ENCODE data around the gene PDE1A. TPM values are rescaled to one million over a fixed set of nuclear protein-coding genes. Genes with fewer than 3 reads are reported as not detected.
A peak's percentile ranks its signal among the peaks of the same experiment; 100 is the strongest.

The PDE1A gene
- total and polyA plus RNA-seq, 4 donors = 1.0 to 11.8 (median 3.6) TPM

DNA sequence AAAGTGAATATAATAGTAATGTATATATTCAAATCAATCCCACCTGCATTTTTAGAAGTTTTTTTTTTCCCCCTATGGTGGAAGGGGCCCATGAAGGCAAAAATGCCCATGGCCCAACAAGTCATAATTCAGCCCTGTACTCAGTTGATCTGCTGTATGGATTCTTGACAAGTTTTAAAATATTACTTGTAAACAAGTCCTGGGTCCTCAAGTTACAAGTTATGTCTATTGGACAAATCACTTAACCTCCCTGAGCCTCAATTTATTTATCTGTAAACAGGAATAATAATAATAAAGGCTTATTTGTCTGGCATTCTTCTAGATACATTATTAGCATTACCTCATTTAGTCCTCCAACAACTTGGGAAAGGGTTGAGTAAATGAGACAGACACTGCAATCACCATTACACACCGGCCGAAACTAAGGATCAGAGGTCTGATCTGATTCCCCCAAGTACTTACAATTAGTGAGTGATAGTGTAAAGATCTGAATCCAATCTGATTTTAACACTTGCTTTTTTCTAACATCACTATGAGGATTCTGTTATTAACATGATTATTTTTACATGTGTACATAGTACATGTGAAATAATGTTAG lies 66.1 kb downstream of the PDE1A start:
- peaks cover 0 to 15% (median 0%) of the 10 kb centered on the region in 5 donors for H3K4me1 ChIP-seq (ENCODE audit: control insufficient read depth in 5 of 5, insufficient read depth in 5 of 5, low read length in 5 of 5)
- H3K27ac ChIP-seq (ENCODE audit: low read depth in 1 of 2, low read length in 1 of 2) = peak overlapping the region in 1 of 2 donors; percentile 9
- H3K27me3 ChIP-seq (ENCODE audit: control insufficient read depth in 3 of 3, insufficient read depth in 3 of 3, low read length in 2 of 3) = no peaks in the 10 kb centered on the region
- TF ChIP-seq, protein P1, sequence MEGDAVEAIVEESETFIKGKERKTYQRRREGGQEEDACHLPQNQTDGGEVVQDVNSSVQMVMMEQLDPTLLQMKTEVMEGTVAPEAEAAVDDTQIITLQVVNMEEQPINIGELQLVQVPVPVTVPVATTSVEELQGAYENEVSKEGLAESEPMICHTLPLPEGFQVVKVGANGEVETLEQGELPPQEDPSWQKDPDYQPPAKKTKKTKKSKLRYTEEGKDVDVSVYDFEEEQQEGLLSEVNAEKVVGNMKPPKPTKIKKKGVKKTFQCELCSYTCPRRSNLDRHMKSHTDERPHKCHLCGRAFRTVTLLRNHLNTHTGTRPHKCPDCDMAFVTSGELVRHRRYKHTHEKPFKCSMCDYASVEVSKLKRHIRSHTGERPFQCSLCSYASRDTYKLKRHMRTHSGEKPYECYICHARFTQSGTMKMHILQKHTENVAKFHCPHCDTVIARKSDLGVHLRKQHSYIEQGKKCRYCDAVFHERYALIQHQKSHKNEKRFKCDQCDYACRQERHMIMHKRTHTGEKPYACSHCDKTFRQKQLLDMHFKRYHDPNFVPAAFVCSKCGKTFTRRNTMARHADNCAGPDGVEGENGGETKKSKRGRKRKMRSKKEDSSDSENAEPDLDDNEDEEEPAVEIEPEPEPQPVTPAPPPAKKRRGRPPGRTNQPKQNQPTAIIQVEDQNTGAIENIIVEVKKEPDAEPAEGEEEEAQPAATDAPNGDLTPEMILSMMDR (IDR thresholded peaks at IDR 0.05; ENCODE audit: control extremely low read depth, extremely low read depth) = no peak
- H3K9me3 ChIP-seq (ENCODE audit: control insufficient read depth in 4 of 4, insufficient read depth in 3 of 4, low read length in 3 of 4) = no peaks in the 10 kb centered on the region
- ATAC-seq (ENCODE audit: insufficient read depth, low FRiP score) (no peak), DNase-seq (no peak)
- no peaks in the 10 kb centered on the region for H3K36me3 ChIP-seq (ENCODE audit: control insufficient read depth in 4 of 4, insufficient read depth in 4 of 4, low read length in 4 of 4)
- no peak overlapping the region for H3K4me3 ChIP-seq
- 91 to 98% methylated on average over 2 of the region's 2 CpGs for WGBS, 2 donors
- no peak overlapping the region for H3K9ac ChIP-seq (ENCODE audit: insufficient read depth in 1 of 2, low read length in 2 of 2)

DNA sequence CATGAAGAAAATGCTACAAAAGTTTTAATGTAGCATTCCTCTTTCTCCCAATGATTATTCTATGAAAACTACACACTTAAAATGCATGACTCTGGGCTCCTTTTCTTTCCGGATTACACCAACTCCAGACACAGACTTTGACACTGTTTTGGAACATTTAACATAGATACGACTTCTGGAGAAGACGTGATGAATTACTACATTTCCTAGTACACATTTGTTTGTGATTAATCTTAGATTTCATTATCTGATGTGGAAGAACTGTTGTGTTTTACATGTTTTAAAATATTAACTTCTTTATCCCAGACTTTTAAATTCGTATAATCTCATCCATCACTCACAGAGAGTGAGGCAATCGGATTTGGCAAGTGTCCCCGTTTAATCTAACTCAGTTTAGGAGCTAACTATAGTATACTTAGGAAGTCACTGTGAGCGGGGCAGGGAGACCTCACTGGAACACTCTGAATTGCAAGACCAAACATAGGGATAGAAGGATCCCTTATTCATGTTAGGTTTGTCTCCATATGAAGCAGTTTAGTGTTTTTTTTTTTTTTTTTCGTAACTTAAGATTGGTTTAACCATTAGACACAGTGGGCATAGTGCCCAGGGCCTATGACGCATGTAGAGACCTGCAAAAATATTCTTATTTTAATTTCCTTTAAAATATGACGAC lies 66.7 kb downstream of the PDE1A start:
- WGBS, 2 donors = 43 to 58% methylated on average over 10 of the region's 10 CpGs
- Histone ChIP-seq H3K4me1 (ENCODE audit: control insufficient read depth in 5 of 5, insufficient read depth in 5 of 5, low read length in 5 of 5) (peaks cover 0 to 15% (median 0%) of the 10 kb centered on the region in 5 donors), H3K4me3 (no peak overlapping the region), H3K27me3 (ENCODE audit: control insufficient read depth in 3 of 3, insufficient read depth in 3 of 3, low read length in 2 of 3) (no peaks in the 10 kb centered on the region), H3K27ac (ENCODE audit: low read depth in 1 of 2, low read length in 1 of 2) (peak overlapping the region in 1 of 2 donors; percentile 9), H3K9ac (ENCODE audit: insufficient read depth in 1 of 2, low read length in 2 of 2) (no peak overlapping the region), H3K36me3 (ENCODE audit: control insufficient read depth in 4 of 4, insufficient read depth in 4 of 4, low read length in 4 of 4) (no peaks in the 10 kb centered on the region), H3K9me3 (ENCODE audit: control insufficient read depth in 4 of 4, insufficient read depth in 3 of 4, low read length in 3 of 4) (no peaks in the 10 kb centered on the region)
- ATAC-seq (ENCODE audit: insufficient read depth, low FRiP score) (peak; percentile 17), DNase-seq (peak; percentile 44 to 91 (median 78))
- TF ChIP-seq, protein P1 (IDR thresholded peaks at IDR 0.05; ENCODE audit: control extremely low read depth, extremely low read depth) = no peak

DNA sequence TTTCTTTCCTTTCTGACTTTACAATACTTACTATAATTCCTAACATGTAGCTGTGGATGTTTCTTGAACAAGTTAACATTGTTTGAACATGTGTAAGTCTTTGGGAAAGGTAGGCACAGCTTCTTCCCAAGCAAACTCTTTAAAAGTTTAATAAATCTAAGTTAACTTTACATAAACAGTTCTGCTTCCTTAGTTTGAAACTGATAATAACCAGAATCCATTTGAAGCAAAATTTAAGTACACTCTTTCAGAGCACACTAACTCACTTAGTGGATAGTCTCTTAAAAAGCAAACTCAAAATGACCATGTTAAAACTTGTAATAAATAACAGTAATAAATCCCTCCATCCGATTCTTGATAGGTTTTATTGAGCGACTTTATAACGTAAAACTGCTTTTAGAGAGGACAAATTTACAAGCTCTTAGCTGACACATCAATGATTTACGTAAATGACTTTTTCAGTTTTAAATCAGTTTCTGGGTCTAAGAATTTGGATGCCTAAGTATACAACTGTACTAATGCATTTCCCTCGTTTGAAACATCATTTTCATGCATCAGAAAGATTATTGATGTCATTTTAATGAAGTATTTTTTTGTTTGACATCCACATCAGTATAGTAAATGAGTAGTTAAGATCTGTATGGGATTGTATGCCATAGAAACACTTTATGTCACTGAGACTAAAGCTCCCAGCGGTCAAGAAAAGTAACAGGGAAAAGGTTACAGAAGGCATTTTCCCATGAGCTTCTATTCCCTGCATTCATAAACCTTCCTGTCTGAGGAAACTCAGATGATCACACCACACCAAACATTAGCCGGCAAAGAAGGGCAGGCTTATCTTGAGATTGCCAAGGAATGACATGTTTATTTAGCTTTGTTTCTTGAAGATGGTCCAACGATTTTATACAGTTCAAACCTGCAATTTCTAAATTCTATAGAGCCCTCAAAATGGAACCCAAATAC lies 67.5 kb downstream of the PDE1A start:
- 57 to 74% methylated on average over 8 of the region's 8 CpGs for WGBS, 2 donors
- TF ChIP-seq, protein P1 (IDR thresholded peaks at IDR 0.05; ENCODE audit: control extremely low read depth, extremely low read depth) = no peak
- Histone ChIP-seq H3K4me1 (ENCODE audit: control insufficient read depth in 5 of 5, insufficient read depth in 5 of 5, low read length in 5 of 5) (peaks cover 0 to 15% (median 0%) of the 10 kb centered on the region in 5 donors), H3K27ac (ENCODE audit: low read depth in 1 of 2, low read length in 1 of 2) (peak overlapping the region in 1 of 2 donors; percentile 2), H3K27me3 (ENCODE audit: control insufficient read depth in 3 of 3, insufficient read depth in 3 of 3, low read length in 2 of 3) (no peaks in the 10 kb centered on the region), H3K9me3 (ENCODE audit: control insufficient read depth in 4 of 4, insufficient read depth in 3 of 4, low read length in 3 of 4) (no peaks in the 10 kb centered on the region), H3K4me3 (no peak overlapping the region), H3K9ac (ENCODE audit: insufficient read depth in 1 of 2, low read length in 2 of 2) (no peak overlapping the region), H3K36me3 (ENCODE audit: control insufficient read depth in 4 of 4, insufficient read depth in 4 of 4, low read length in 4 of 4) (no peaks in the 10 kb centered on the region)
- ATAC-seq (ENCODE audit: insufficient read depth, low FRiP score) (no peak), DNase-seq (peak in 1 of 3 donors; percentile 30)

All from lung (tissue), 12 donors.